ENCODE data around the gene ARHGEF11. TPM values are rescaled to one million over a fixed set of nuclear protein-coding genes. Genes with fewer than 3 reads are reported as not detected.

Gene ARHGEF11
- total and polyA plus RNA-seq, 9 of the 15 experiments (the other 6 are each of a cell fraction or from before 2014, with no cell fraction given): 0.14 to 15.5 (median 9.0) TPM

DNA sequence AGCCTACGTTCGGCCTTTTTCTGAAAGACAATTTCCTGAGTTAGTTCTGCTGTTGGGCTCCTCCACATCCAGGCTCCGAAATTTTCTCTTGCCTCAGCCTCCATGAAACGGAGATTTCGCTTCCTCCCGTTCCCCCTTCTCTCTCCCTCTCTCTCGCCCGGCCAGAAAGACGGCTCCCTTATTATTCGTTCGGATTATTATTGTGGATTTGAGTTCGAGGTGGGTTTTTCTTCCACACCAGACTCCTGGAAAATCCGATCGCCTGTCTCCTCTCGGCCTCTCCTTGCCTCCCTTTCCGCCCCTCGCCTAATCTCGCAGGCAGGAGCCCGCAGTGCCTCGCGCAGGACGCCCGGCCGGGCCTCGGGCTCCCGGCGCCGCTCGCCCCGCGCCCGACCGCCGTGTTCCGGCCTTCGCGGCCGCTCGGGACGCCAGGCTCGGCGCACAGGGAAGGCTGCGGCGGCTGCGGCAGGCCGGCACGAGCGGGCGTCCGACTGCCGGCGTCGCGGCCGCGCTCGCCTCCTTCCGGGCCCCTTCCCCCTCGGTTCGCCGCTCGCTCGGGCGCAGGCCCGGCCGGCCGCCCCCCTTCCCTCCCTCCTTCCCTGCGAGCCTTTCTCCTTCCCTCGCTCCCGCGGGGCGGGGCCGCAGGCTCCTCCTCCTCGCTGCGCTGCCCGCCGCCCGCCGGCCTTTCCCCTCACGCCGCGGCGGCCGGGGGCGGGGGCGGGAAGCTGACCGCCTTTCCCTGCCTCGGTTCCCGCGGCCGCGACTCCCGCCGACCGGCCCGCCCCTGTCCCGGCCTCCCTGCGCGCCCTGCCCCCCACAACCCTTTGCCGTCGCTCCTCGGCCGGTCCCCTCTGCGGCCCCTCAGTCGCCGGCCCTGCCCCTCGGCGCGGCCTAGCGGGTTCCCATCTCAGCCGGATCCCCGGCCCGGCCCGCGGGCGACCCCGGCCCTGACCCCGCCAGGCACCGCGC lies at the start of gene ARHGEF11 (continued):
- TF ChIP-seq, protein P1, sequence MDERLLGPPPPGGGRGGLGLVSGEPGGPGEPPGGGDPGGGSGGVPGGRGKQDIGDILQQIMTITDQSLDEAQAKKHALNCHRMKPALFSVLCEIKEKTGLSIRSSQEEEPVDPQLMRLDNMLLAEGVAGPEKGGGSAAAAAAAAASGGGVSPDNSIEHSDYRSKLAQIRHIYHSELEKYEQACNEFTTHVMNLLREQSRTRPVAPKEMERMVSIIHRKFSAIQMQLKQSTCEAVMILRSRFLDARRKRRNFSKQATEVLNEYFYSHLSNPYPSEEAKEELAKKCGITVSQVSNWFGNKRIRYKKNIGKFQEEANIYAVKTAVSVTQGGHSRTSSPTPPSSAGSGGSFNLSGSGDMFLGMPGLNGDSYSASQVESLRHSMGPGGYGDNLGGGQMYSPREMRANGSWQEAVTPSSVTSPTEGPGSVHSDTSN (CRISPR knock-in tag; IDR thresholded peaks at IDR 0.05; ENCODE audit: low read depth): no peak
- TF ChIP-seq, protein P1 (tag; conservative IDR thresholded peaks at IDR 0.05; ENCODE audit: low read depth): no peak
- TF ChIP-seq JUND (IDR thresholded peaks at IDR 0.05; ENCODE audit: borderline replicate concordance, low read depth, low read length) (no peak; the same call in 1 of the 2 replicates), JUND (tag; IDR thresholded peaks at IDR 0.05; ENCODE audit: borderline replicate concordance, low read depth, low read length) (no peak; the same call in 2 of the 3 replicates), HMGN3 (IDR thresholded peaks at IDR 0.05; ENCODE audit: borderline replicate concordance, extremely low read depth, insufficient read length, low read depth, low read length) (peak; percentile 54), RHOXF2B (CRISPR knock-in tag; conservative IDR thresholded peaks at IDR 0.05) (no peak), KDM2B (CRISPR knock-in tag; IDR thresholded peaks at IDR 0.05) (no peak), FOXM1 (IDR thresholded peaks at IDR 0.05; ENCODE audit: low read depth) (no peak), FOXM1 (CRISPR knock-in tag; IDR thresholded peaks at IDR 0.05; ENCODE audit: low read depth) (no peak), KDM5B (IDR thresholded peaks at IDR 0.05; ENCODE audit: insufficient replicate concordance, low read depth, low read length) (peak; percentile 73), CXXC5 (CRISPR knock-in tag; IDR thresholded peaks at IDR 0.05) (peak; percentile 91), GATAD2B (IDR thresholded peaks at IDR 0.05; ENCODE audit: borderline replicate concordance) (peak; percentile 89)
- TF ChIP-seq, protein P2, sequence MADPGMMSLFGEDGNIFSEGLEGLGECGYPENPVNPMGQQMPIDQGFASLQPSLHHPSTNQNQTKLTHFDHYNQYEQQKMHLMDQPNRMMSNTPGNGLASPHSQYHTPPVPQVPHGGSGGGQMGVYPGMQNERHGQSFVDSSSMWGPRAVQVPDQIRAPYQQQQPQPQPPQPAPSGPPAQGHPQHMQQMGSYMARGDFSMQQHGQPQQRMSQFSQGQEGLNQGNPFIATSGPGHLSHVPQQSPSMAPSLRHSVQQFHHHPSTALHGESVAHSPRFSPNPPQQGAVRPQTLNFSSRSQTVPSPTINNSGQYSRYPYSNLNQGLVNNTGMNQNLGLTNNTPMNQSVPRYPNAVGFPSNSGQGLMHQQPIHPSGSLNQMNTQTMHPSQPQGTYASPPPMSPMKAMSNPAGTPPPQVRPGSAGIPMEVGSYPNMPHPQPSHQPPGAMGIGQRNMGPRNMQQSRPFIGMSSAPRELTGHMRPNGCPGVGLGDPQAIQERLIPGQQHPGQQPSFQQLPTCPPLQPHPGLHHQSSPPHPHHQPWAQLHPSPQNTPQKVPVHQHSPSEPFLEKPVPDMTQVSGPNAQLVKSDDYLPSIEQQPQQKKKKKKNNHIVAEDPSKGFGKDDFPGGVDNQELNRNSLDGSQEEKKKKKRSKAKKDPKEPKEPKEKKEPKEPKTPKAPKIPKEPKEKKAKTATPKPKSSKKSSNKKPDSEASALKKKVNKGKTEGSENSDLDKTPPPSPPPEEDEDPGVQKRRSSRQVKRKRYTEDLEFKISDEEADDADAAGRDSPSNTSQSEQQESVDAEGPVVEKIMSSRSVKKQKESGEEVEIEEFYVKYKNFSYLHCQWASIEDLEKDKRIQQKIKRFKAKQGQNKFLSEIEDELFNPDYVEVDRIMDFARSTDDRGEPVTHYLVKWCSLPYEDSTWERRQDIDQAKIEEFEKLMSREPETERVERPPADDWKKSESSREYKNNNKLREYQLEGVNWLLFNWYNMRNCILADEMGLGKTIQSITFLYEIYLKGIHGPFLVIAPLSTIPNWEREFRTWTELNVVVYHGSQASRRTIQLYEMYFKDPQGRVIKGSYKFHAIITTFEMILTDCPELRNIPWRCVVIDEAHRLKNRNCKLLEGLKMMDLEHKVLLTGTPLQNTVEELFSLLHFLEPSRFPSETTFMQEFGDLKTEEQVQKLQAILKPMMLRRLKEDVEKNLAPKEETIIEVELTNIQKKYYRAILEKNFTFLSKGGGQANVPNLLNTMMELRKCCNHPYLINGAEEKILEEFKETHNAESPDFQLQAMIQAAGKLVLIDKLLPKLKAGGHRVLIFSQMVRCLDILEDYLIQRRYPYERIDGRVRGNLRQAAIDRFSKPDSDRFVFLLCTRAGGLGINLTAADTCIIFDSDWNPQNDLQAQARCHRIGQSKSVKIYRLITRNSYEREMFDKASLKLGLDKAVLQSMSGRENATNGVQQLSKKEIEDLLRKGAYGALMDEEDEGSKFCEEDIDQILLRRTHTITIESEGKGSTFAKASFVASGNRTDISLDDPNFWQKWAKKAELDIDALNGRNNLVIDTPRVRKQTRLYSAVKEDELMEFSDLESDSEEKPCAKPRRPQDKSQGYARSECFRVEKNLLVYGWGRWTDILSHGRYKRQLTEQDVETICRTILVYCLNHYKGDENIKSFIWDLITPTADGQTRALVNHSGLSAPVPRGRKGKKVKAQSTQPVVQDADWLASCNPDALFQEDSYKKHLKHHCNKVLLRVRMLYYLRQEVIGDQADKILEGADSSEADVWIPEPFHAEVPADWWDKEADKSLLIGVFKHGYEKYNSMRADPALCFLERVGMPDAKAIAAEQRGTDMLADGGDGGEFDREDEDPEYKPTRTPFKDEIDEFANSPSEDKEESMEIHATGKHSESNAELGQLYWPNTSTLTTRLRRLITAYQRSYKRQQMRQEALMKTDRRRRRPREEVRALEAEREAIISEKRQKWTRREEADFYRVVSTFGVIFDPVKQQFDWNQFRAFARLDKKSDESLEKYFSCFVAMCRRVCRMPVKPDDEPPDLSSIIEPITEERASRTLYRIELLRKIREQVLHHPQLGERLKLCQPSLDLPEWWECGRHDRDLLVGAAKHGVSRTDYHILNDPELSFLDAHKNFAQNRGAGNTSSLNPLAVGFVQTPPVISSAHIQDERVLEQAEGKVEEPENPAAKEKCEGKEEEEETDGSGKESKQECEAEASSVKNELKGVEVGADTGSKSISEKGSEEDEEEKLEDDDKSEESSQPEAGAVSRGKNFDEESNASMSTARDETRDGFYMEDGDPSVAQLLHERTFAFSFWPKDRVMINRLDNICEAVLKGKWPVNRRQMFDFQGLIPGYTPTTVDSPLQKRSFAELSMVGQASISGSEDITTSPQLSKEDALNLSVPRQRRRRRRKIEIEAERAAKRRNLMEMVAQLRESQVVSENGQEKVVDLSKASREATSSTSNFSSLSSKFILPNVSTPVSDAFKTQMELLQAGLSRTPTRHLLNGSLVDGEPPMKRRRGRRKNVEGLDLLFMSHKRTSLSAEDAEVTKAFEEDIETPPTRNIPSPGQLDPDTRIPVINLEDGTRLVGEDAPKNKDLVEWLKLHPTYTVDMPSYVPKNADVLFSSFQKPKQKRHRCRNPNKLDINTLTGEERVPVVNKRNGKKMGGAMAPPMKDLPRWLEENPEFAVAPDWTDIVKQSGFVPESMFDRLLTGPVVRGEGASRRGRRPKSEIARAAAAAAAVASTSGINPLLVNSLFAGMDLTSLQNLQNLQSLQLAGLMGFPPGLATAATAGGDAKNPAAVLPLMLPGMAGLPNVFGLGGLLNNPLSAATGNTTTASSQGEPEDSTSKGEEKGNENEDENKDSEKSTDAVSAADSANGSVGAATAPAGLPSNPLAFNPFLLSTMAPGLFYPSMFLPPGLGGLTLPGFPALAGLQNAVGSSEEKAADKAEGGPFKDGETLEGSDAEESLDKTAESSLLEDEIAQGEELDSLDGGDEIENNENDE (IDR thresholded peaks at IDR 0.05; ENCODE audit: low read depth, low read length): no peak

All from K562 (cell line).